Stimulated activated CD8-positive, alpha-beta memory T cell treated with anti-CD3 and anti-CD28 coated beads, Interleukin-4, amount 100 ng/mL, for 48 hours (primary cell): ENCODE results near the gene ABR.
"Not testable (repeated sequence)": the region's sequence is repeated elsewhere in the genome, so short reads cannot be mapped to it uniquely, and the experiment has no call there.

Experiments
- DNase-seq: peaks from one replicate; pipeline ENCODE4 v3.0.0-alpha.2; 2020

The ABR gene

GRCh38 chr17:1170739-1171138 lies 9.0 kb downstream of the ABR start:
- no peak for DNase-seq

GRCh38 chr17:1169929-1170312 lies 9.9 kb downstream of the ABR start:
- no peak for DNase-seq

- DNase-seq = no peak
Observed at GRCh38 chr17:1169221-1169928, 10.4 kb downstream of the ABR start.

GRCh38 chr17:1168533-1169220 lies 11.1 kb downstream of the ABR start:
- DNase-seq = no peak

GRCh38 chr17:1166276-1166675 lies 13.5 kb downstream of the ABR start:
- no peak for DNase-seq

- no peak for DNase-seq
Observed at GRCh38 chr17:1165836-1166235, 13.9 kb downstream of the ABR start.

- no peak for DNase-seq
Observed at GRCh38 chr17:1164935-1165556, 14.7 kb downstream of the ABR start.

GRCh38 chr17:1162116-1162855 lies 17.5 kb downstream of the ABR start:
- DNase-seq = no peak

- DNase-seq = no peak
Observed at GRCh38 chr17:1160591-1161390, 19.0 kb downstream of the ABR start.

GRCh38 chr17:1159431-1160180 lies 20.2 kb downstream of the ABR start:
- DNase-seq = no peak

GRCh38 chr17:1158879-1159278 lies 20.9 kb downstream of the ABR start:
- DNase-seq = no peak

- no peak for DNase-seq
Observed at GRCh38 chr17:1156864-1157263, 22.9 kb downstream of the ABR start.

GRCh38 chr17:1154704-1155103 lies 25.1 kb downstream of the ABR start:
- DNase-seq = no peak

GRCh38 chr17:1153795-1154546 lies 25.8 kb downstream of the ABR start:
- DNase-seq = no peak

GRCh38 chr17:1152582-1152981 lies 27.2 kb downstream of the ABR start:
- DNase-seq = not testable (repeated sequence)

GRCh38 chr17:1150863-1151600 lies 28.7 kb downstream of the ABR start:
- DNase-seq = no peak

GRCh38 chr17:1149869-1150268 lies 29.9 kb downstream of the ABR start:
- no peak for DNase-seq

- DNase-seq = no peak
Observed at GRCh38 chr17:1147664-1148063, 32.1 kb downstream of the ABR start.

- DNase-seq = no peak
Observed at GRCh38 chr17:1146561-1147265, 33.1 kb downstream of the ABR start.
